Ovary (tissue), 3 donors: ENCODE measurements around the gene CCT7.

ENCODE experiments used
- CTCF ChIP-seq, 3 donors: fragments of 450-650 bp in 2 of 3; fragments of 200-600 bp in 1 of 3; IDR thresholded peaks; one replicate each; pipeline versions ENCODE4 v1.5.1 to v1.8.0; 2016 to 2022; ENCODE audit warnings: antibody characterized with exemption in 3 of 3, mild to moderate bottlenecking in 1 of 3
- EP300 ChIP-seq: sonication (generic); formaldehyde crosslinking; IDR thresholded peaks from one replicate; pipeline ENCODE4 v1.6.1; 2017; ENCODE audit warnings: antibody characterized with exemption
- POLR2A ChIP-seq: fragments of 450-650 bp; IDR thresholded peaks from one replicate; pipeline ENCODE4 v1.6.1; 2017; ENCODE audit warnings: antibody characterized with exemption, mild to moderate bottlenecking, moderate library complexity
- donor health status: DM: no; HTN: no; CAD: no.

GRCh38 chr2:73210019-73210418 is 24.1 kb upstream of the CCT7 start:
- TF ChIP-seq CTCF (IDR thresholded peaks at IDR 0.05): no peak
- TF ChIP-seq POLR2A: no peak
- no peak for TF ChIP-seq EP300
